PFSK-1 (cell line): Measurements from ENCODE around the gene NOX5.

ENCODE experiments used
- FOXP2 ChIP-seq: optimal IDR thresholded peaks from 2 replicates; pipeline ENCODE3; 2011; ENCODE audit warnings: borderline replicate concordance, control low read depth, inconsistent platforms; ENCODE audit not compliant: insufficient read depth; ENCODE audit errors: extremely low read length, extremely low read depth
- POLR2AphosphoS5 ChIP-seq: IDR thresholded peaks from 2 replicates; pipeline ENCODE4 v1.6.1; 2012; ENCODE audit warnings: low read depth, mild to moderate bottlenecking, control low read depth, low read length, moderate library complexity
- SIN3A ChIP-seq: IDR thresholded peaks from 2 replicates; pipeline ENCODE4 v1.6.1; 2012; ENCODE audit warnings: mild to moderate bottlenecking, low read length, moderate library complexity, borderline replicate concordance; ENCODE audit not compliant: insufficient read depth
- TAF1 ChIP-seq: IDR thresholded peaks from 2 replicates; pipeline ENCODE4 v1.6.1; 2012; ENCODE audit warnings: low read length, control low read depth, borderline replicate concordance; ENCODE audit not compliant: insufficient read depth
- TF ChIP-seq, protein P1 (sequence below), 2 experiments: IDR thresholded peaks; 2 replicates each; pipeline versions ENCODE4 v1.6.1 to v1.8.0; 2011 to 2012; ENCODE audit warnings: low read depth in 2 of 2, low read length in 2 of 2, control low read depth in 1 of 2, inconsistent platforms in 1 of 2, mild to moderate bottlenecking in 1 of 2, moderate library complexity in 1 of 2; ENCODE audit not compliant: insufficient read depth in 1 of 2

The NOX5 gene

DNA sequence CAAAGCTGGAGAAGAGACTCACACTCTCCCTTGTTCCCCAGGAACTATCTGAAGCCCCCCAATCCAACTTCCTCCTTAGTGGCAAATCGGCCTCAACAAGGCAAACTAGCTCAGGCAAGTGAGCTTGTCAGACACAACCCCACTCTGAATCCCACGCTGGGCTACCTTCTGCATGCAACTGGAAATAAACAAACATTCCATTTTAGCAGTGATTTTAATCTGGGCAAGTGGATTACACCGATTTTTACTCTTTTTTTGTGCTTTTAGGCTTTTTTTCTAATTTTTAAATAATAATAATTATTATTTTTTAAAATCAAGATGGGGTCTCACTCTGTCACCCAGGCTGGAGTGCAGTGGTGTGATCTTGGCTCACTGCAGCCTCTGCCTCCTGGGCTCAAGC, 2.9 kb upstream of the NOX5 start:
- TF ChIP-seq POLR2AphosphoS5 (no peak), TAF1 (no peak), SIN3A (no peak), FOXP2 (no peak)
- TF ChIP-seq, protein P1, sequence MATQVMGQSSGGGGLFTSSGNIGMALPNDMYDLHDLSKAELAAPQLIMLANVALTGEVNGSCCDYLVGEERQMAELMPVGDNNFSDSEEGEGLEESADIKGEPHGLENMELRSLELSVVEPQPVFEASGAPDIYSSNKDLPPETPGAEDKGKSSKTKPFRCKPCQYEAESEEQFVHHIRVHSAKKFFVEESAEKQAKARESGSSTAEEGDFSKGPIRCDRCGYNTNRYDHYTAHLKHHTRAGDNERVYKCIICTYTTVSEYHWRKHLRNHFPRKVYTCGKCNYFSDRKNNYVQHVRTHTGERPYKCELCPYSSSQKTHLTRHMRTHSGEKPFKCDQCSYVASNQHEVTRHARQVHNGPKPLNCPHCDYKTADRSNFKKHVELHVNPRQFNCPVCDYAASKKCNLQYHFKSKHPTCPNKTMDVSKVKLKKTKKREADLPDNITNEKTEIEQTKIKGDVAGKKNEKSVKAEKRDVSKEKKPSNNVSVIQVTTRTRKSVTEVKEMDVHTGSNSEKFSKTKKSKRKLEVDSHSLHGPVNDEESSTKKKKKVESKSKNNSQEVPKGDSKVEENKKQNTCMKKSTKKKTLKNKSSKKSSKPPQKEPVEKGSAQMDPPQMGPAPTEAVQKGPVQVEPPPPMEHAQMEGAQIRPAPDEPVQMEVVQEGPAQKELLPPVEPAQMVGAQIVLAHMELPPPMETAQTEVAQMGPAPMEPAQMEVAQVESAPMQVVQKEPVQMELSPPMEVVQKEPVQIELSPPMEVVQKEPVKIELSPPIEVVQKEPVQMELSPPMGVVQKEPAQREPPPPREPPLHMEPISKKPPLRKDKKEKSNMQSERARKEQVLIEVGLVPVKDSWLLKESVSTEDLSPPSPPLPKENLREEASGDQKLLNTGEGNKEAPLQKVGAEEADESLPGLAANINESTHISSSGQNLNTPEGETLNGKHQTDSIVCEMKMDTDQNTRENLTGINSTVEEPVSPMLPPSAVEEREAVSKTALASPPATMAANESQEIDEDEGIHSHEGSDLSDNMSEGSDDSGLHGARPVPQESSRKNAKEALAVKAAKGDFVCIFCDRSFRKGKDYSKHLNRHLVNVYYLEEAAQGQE (IDR thresholded peaks at IDR 0.05; ENCODE audit: insufficient read depth in 1 of 2, low read depth in 2 of 2, low read length in 2 of 2): no peak

DNA sequence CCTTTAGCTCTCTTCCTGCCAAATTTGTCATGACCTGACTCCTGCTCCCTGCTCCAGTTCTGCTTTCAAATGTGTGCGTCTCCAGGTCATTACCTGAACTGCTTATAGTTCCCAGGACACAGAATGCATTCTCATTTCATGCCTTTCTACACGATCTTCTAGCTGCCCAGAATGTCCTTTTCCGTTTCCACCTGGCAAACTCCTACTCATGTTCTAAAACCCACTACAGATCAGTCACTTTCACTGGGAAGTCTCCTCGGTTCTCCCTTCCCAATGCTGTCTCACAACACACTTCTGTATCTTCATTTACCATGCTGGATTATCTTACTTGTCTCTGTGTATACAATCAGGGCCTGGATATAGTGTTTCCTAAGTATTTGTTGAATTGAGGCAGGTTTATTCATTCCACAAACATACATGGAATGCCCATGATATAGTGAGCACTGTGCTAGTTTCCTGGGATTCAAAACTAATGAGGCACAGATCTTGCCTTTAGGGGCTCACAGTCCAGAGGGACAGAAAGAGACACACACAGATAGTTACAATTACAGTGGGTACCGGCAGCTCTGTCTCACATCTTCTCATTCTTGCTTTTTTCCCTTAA, 1.6 kb upstream of the NOX5 start:
- TF ChIP-seq TAF1 (no peak), POLR2AphosphoS5 (no peak), SIN3A (no peak), FOXP2 (no peak)
- TF ChIP-seq, protein P1 (IDR thresholded peaks at IDR 0.05; ENCODE audit: insufficient read depth in 1 of 2, low read depth in 2 of 2, low read length in 2 of 2): no peak

DNA sequence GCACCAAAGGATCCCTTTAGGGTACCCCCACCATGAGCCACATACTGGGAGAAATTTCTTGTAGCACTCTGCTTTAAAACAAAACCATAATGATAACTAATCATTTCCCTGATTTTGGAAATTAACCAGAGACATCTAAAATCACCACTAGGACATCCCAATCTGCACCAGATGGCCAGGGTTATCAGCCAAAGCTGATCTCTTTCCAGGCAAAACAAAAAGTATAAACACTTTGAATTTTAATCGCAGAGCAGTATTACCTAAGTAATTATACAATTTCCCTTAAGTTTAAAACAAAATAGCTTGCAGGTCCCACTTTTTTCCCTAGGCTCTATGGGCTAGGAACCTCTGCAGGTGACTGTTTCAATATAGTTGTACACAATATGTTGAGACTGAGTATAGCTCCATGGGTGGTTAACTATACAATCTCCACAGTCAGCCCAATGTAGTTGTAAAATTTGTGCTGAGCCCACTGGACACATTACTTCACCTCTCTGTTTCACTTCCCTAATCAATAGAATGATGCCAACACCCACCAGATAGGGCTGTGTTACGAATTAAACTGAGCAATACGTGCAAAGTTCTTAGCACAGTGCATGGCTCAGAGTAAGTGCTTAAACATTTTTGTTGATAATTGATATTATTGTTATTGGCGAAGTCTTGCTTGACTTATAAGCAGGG, 629 bp upstream of the NOX5 start:
- TF ChIP-seq POLR2AphosphoS5 (no peak), FOXP2 (no peak)

DNA sequence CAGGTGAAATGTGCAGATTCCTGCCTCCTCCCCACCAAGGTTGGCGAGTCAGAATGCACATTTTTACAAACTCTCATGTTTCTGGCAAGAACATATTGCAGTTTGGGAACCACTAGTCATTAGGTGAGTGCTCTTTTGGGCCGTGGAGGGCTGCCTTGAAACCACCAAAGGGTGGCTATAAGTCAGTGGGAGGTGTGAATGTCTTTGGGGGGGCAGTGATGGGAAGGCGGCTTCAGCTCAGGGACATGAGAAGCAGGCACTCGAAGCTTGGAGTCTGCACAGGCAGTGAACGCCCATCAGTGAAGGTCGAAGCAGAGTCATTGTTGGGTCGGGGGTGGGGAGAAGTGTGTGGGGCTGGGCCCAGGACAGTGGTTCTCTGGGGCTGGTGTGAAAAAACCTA, 1.1 kb downstream of the NOX5 start:
- TF ChIP-seq TAF1 (no peak), POLR2AphosphoS5 (no peak)

DNA sequence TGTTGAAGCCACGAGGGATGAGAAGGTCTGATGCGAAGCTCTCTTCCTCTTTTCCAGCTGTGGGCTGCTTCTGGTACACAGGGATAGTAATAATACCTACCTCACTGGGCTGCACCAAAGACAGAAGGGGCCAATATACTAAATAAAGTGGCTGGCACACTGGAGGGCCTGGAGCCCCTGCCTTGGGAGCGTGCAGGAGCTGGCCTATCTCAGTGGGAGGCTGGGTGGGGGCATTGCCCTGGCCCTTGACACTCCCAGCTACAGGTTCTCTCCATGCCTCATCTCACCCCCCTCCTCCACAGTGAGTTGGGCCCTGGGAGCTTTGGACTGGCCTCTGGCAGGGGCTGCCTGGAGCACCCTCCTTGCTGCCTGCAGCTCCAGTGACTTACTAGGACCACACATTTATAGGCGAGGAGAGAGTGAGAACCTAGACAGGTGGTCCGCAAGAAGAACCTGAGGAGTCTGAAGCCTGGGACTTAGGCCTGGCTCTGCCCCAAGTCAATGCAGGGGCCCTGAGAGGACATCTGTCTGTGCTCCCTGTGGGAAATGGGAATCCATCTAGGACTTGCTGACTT, 1.6 kb downstream of the NOX5 start:
- TF ChIP-seq SIN3A: no peak
- no peak for TF ChIP-seq TAF1
- TF ChIP-seq POLR2AphosphoS5: no peak
- TF ChIP-seq, protein P1 (IDR thresholded peaks at IDR 0.05; ENCODE audit: insufficient read depth in 1 of 2, low read depth in 2 of 2, low read length in 2 of 2): no peak
- no peak for TF ChIP-seq FOXP2

DNA sequence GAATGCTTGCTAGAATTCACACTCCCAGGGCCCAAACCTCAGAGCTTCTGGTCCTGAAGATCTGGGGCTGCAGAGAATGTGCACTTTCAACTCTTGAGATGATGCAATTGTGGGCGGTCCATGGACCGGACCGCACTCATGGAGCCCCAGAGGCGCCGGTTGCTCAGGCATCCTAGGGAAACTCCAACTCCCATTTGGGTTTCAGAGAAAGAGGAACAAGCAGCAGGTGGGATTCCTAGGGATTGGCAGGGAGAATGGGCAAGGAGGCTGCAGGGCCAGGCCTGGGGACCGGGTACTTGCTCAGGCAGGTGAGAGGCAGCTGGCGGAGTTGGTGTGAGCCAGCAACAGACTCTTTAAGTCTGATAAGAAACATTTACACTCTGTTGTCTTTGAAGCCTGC, 3.5 kb downstream of the NOX5 start:
- no peak for TF ChIP-seq TAF1
- TF ChIP-seq FOXP2: no peak
- TF ChIP-seq, protein P1 (IDR thresholded peaks at IDR 0.05; ENCODE audit: insufficient read depth in 1 of 2, low read depth in 2 of 2, low read length in 2 of 2): no peak
- no peak for TF ChIP-seq SIN3A
- TF ChIP-seq POLR2AphosphoS5: no peak
